IPS DF 4.7 (cell line): Measurements from ENCODE around the gene MSL1.

Source experiments
- DNase-seq: peaks from one replicate; pipeline ENCODE4 v3.0.0-alpha.2; 2013; ENCODE audit warnings: low spot score; ENCODE audit errors: extremely low read depth

MSL1 gene

GRCh38 chr17:40174514-40174913 is 52.7 kb downstream of the MSL1 start:
- no peak for DNase-seq

- no peak for DNase-seq
These were observed 54.4 kb downstream of the MSL1 start for GRCh38 chr17:40175928-40176753.

GRCh38 chr17:40176754-40177110 is 55.0 kb downstream of the MSL1 start:
- DNase-seq: no peak

GRCh38 chr17:40177275-40177874 is 55.6 kb downstream of the MSL1 start, which contains the start of gene RAPGEFL1:
TSS of gene RAPGEFL1 (plus strand) at chr17:40177470. CDS start at chr17:40177862, 392 bp downstream.
- DNase-seq: no peak

- no peak for DNase-seq
These were observed 56.3 kb downstream of the MSL1 start for GRCh38 chr17:40178021-40178601.

GRCh38 chr17:40178660-40179059 is 56.9 kb downstream of the MSL1 start:
- no peak for DNase-seq

GRCh38 chr17:40179923-40180659 is 58.3 kb downstream of the MSL1 start:
- DNase-seq: no peak

- no peak for DNase-seq
These were observed 58.9 kb downstream of the MSL1 start for GRCh38 chr17:40180694-40181093.

GRCh38 chr17:40181205-40181604 is 59.4 kb downstream of the MSL1 start:
- no peak for DNase-seq

- no peak for DNase-seq
These were observed 60.8 kb downstream of the MSL1 start for GRCh38 chr17:40182606-40183005.
